Measurements from ENCODE around the gene FILIP1L.

Gene FILIP1L

GRCh38 chr3:100100425-100100824 lies 13.9 kb downstream of the FILIP1L start:
- ATAC-seq = no peak; the same call in 2 of the 3 replicates
- TF ChIP-seq SNAI2 (CRISPR knock-in tag; IDR thresholded peaks at IDR 0.05) (no peak), ZFP3 (CRISPR knock-in tag; IDR thresholded peaks at IDR 0.05) (no peak), PPARA (CRISPR knock-in tag; IDR thresholded peaks at IDR 0.05; ENCODE audit: borderline replicate concordance) (no peak), ZNF70 (CRISPR knock-in tag; IDR thresholded peaks at IDR 0.05) (no peak), ISL1 (CRISPR knock-in tag; IDR thresholded peaks at IDR 0.05) (no peak), CSRNP3 (CRISPR knock-in tag; IDR thresholded peaks at IDR 0.05) (no peak), TSHZ2 (CRISPR knock-in tag; IDR thresholded peaks at IDR 0.05) (no peak), OSR1 (CRISPR knock-in tag; IDR thresholded peaks at IDR 0.05) (no peak), CSDC2 (CRISPR knock-in tag; IDR thresholded peaks at IDR 0.05) (no peak), ZNF565 (CRISPR knock-in tag; conservative IDR thresholded peaks at IDR 0.05; ENCODE audit: low read depth) (no peak), TCF4 (CRISPR knock-in tag; IDR thresholded peaks at IDR 0.05; ENCODE audit: borderline replicate concordance) (no peak), ZC3H10 (CRISPR knock-in tag; IDR thresholded peaks at IDR 0.05) (no peak), ARNTL (CRISPR knock-in tag; IDR thresholded peaks at IDR 0.05; ENCODE audit: borderline replicate concordance, low read depth) (no peak), POU6F1 (CRISPR knock-in tag; IDR thresholded peaks at IDR 0.05; ENCODE audit: borderline replicate concordance, low read depth) (no peak), PATZ1 (CRISPR knock-in tag; IDR thresholded peaks at IDR 0.05; ENCODE audit: borderline replicate concordance) (no peak), ZNF8 (CRISPR knock-in tag; IDR thresholded peaks at IDR 0.05) (no peak), BACH2 (CRISPR knock-in tag; IDR thresholded peaks at IDR 0.05; ENCODE audit: borderline replicate concordance) (no peak), TOX (CRISPR knock-in tag; IDR thresholded peaks at IDR 0.05; ENCODE audit: borderline replicate concordance) (no peak)

- no peak for TF ChIP-seq ZFP3 (CRISPR knock-in tag; IDR thresholded peaks at IDR 0.05)
- no peak for TF ChIP-seq CSDC2 (CRISPR knock-in tag; IDR thresholded peaks at IDR 0.05)
- TF ChIP-seq CSRNP3 (CRISPR knock-in tag; IDR thresholded peaks at IDR 0.05) = no peak
- TF ChIP-seq SNAI2 (CRISPR knock-in tag; IDR thresholded peaks at IDR 0.05) = no peak
- TF ChIP-seq ZNF565 (CRISPR knock-in tag; conservative IDR thresholded peaks at IDR 0.05; ENCODE audit: low read depth) = no peak
- TF ChIP-seq ZC3H10 (CRISPR knock-in tag; IDR thresholded peaks at IDR 0.05) = no peak
- TF ChIP-seq PATZ1 (CRISPR knock-in tag; IDR thresholded peaks at IDR 0.05; ENCODE audit: borderline replicate concordance) = no peak
- no peak for TF ChIP-seq BACH2 (CRISPR knock-in tag; IDR thresholded peaks at IDR 0.05; ENCODE audit: borderline replicate concordance)
- TF ChIP-seq TSHZ2 (CRISPR knock-in tag; IDR thresholded peaks at IDR 0.05) = no peak
- TF ChIP-seq ZNF70 (CRISPR knock-in tag; IDR thresholded peaks at IDR 0.05) = no peak
- TF ChIP-seq ZNF8 (CRISPR knock-in tag; IDR thresholded peaks at IDR 0.05) = no peak
- TF ChIP-seq TCF4 (CRISPR knock-in tag; IDR thresholded peaks at IDR 0.05; ENCODE audit: borderline replicate concordance) = no peak
- no peak for TF ChIP-seq OSR1 (CRISPR knock-in tag; IDR thresholded peaks at IDR 0.05)
- no peak for TF ChIP-seq ISL1 (CRISPR knock-in tag; IDR thresholded peaks at IDR 0.05)
- TF ChIP-seq CREB5 (CRISPR knock-in tag; IDR thresholded peaks at IDR 0.05; ENCODE audit: low read depth) = no peak
- ATAC-seq = no peak
Observed at GRCh38 chr3:100099621-100100020, 14.7 kb downstream of the FILIP1L start.
